ENCODE results near the gene ARMC7. TPM values are rescaled to one million over a fixed set of nuclear protein-coding genes. Genes with fewer than 3 reads are reported as not detected.
"Not testable (repeated sequence)": the region's sequence is repeated elsewhere in the genome, so short reads cannot be mapped to it uniquely, and the experiment has no call there.

Gene ARMC7
- total and polyA plus RNA-seq, 2 donors (not counting 1 experiment from before 2014, with no cell fraction given): 3.1 to 5.9 TPM

GRCh38 chr17:75125984-75126383 is 16.2 kb downstream of the ARMC7 start:
- H3K27ac ChIP-seq (ENCODE audit: insufficient read depth, low read length): no peak overlapping the region
- H2AFZ ChIP-seq (ENCODE audit: low read length): no peak overlapping the region
- no peak for DNase-seq (ENCODE audit: low read depth in 2 of 2)
- H3K4me2 ChIP-seq (ENCODE audit: extremely low read depth, insufficient read depth, low read length): no peak overlapping the region
- no peaks in the 10 kb centered on the region for H3K79me2 ChIP-seq (ENCODE audit: control insufficient read depth, insufficient read depth, low read length)
- H3K9me3 ChIP-seq (ENCODE audit: control insufficient read depth, insufficient read depth, low read depth, low read length): no peaks in the 10 kb centered on the region
- H3K36me3 ChIP-seq (ENCODE audit: control insufficient read depth, insufficient read depth, low read length): peaks cover 12% of the 10 kb centered on the region
- TF ChIP-seq, protein P1, sequence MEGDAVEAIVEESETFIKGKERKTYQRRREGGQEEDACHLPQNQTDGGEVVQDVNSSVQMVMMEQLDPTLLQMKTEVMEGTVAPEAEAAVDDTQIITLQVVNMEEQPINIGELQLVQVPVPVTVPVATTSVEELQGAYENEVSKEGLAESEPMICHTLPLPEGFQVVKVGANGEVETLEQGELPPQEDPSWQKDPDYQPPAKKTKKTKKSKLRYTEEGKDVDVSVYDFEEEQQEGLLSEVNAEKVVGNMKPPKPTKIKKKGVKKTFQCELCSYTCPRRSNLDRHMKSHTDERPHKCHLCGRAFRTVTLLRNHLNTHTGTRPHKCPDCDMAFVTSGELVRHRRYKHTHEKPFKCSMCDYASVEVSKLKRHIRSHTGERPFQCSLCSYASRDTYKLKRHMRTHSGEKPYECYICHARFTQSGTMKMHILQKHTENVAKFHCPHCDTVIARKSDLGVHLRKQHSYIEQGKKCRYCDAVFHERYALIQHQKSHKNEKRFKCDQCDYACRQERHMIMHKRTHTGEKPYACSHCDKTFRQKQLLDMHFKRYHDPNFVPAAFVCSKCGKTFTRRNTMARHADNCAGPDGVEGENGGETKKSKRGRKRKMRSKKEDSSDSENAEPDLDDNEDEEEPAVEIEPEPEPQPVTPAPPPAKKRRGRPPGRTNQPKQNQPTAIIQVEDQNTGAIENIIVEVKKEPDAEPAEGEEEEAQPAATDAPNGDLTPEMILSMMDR (conservative IDR thresholded peaks at IDR 0.05 in 1 of 2, IDR thresholded peaks at IDR 0.05 in 1 of 2; ENCODE audit: low read depth in 1 of 2, low read length in 2 of 2): no peak
- no peak overlapping the region for H3K4me3 ChIP-seq (replicated peaks in 1 of 4; ENCODE audit: control extremely low read depth in 1 of 4, insufficient read depth in 1 of 4, low read depth in 3 of 4, low read length in 4 of 4)
- H3K4me1 ChIP-seq (ENCODE audit: control insufficient read depth, extremely low read depth, insufficient read depth, low read length): no peaks in the 10 kb centered on the region
- H3K9ac ChIP-seq (ENCODE audit: insufficient read depth, low read length): no peak overlapping the region
- no peaks in the 10 kb centered on the region for H4K20me1 ChIP-seq (ENCODE audit: control insufficient read depth, extremely low read depth, insufficient read depth, low read length)
- no peaks in the 10 kb centered on the region for H3K27me3 ChIP-seq (ENCODE audit: control insufficient read depth, insufficient read depth, low read length)

GRCh38 chr17:75126954-75127353 is 17.2 kb downstream of the ARMC7 start:
- no peaks in the 10 kb centered on the region for H3K79me2 ChIP-seq (ENCODE audit: control insufficient read depth, insufficient read depth, low read length)
- no peak overlapping the region for H3K4me2 ChIP-seq (ENCODE audit: extremely low read depth, insufficient read depth, low read length)
- H4K20me1 ChIP-seq (ENCODE audit: control insufficient read depth, extremely low read depth, insufficient read depth, low read length): no peaks in the 10 kb centered on the region
- H3K9ac ChIP-seq (ENCODE audit: insufficient read depth, low read length): no peak overlapping the region
- H3K36me3 ChIP-seq (ENCODE audit: control insufficient read depth, insufficient read depth, low read length): peaks cover 12% of the 10 kb centered on the region
- TF ChIP-seq EZH2 (IDR thresholded peaks at IDR 0.05; ENCODE audit: low read length, missing control alignments): no peak
- TF ChIP-seq, protein P1 (conservative IDR thresholded peaks at IDR 0.05 in 1 of 2, IDR thresholded peaks at IDR 0.05 in 1 of 2; ENCODE audit: low read depth in 1 of 2, low read length in 2 of 2): no peak
- no peak overlapping the region for H3K4me3 ChIP-seq (replicated peaks in 1 of 4; ENCODE audit: control extremely low read depth in 1 of 4, insufficient read depth in 1 of 4, low read depth in 3 of 4, low read length in 4 of 4)
- no peak for DNase-seq (ENCODE audit: low read depth in 2 of 2)
- no peak overlapping the region for H2AFZ ChIP-seq (ENCODE audit: low read length)
- no peak overlapping the region for H3K27ac ChIP-seq (ENCODE audit: insufficient read depth, low read length)
- no peaks in the 10 kb centered on the region for H3K9me3 ChIP-seq (ENCODE audit: control insufficient read depth, insufficient read depth, low read depth, low read length)
- H3K27me3 ChIP-seq (ENCODE audit: control insufficient read depth, insufficient read depth, low read length): no peaks in the 10 kb centered on the region
- no peaks in the 10 kb centered on the region for H3K4me1 ChIP-seq (ENCODE audit: control insufficient read depth, extremely low read depth, insufficient read depth, low read length)

DNA sequence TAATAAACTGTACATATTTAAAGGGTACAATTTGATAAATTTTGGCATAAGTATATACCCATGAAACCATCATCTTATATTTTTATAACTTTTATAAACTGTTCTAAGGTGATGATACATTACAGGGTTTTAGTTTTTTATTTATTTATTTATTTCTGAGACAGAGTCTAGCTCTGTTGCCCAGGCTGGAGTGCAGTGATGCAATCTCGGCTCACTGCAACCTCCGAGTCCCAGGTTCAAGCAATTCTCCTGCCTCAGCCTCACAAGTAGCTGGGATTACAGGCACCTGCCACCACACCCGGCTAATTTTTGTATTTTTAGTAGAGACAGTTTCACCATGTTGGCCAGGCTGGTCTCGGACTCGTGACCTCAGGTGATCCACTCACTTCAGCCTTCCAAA is 18.2 kb downstream of the ARMC7 start:
- H3K79me2 ChIP-seq (ENCODE audit: control insufficient read depth, insufficient read depth, low read length); H3K4me3 ChIP-seq (replicated peaks in 1 of 4; ENCODE audit: control extremely low read depth in 1 of 4, insufficient read depth in 1 of 4, low read depth in 3 of 4, low read length in 4 of 4); H3K9ac ChIP-seq (ENCODE audit: insufficient read depth, low read length); H3K4me1 ChIP-seq (ENCODE audit: control insufficient read depth, extremely low read depth, insufficient read depth, low read length); H3K27ac ChIP-seq (ENCODE audit: insufficient read depth, low read length); H3K27me3 ChIP-seq (ENCODE audit: control insufficient read depth, insufficient read depth, low read length); H4K20me1 ChIP-seq (ENCODE audit: control insufficient read depth, extremely low read depth, insufficient read depth, low read length); H3K9me3 ChIP-seq (ENCODE audit: control insufficient read depth, insufficient read depth, low read depth, low read length); H3K4me2 ChIP-seq (ENCODE audit: extremely low read depth, insufficient read depth, low read length); DNase-seq (ENCODE audit: low read depth in 2 of 2); H2AFZ ChIP-seq (ENCODE audit: low read length): not testable (repeated sequence)
- H3K36me3 ChIP-seq (ENCODE audit: control insufficient read depth, insufficient read depth, low read length): peaks cover 12% of the 10 kb centered on the region
